Skeletal muscle tissue (tissue), 4 donors: Measurements from ENCODE around the gene ENTHD1. TPM values are rescaled to one million over a fixed set of nuclear protein-coding genes. Genes with fewer than 3 reads are reported as not detected.
"Not testable (repeated sequence)": the region's sequence is repeated elsewhere in the genome, so short reads cannot be mapped to it uniquely, and the experiment has no call there.

ENCODE experiments used
- H3K27ac ChIP-seq: one replicate; pipeline ENCODE4 v1.7.0; 2013; ENCODE audit warnings: mild to moderate bottlenecking, low read depth, low read length, inconsistent platforms
- H3K27me3 ChIP-seq, 3 donors: one replicate each; pipeline ENCODE4 v1.7.0; 2013; ENCODE audit warnings: low read length in 3 of 3; ENCODE audit not compliant: control insufficient read depth in 3 of 3, insufficient read depth in 3 of 3
- H3K36me3 ChIP-seq, 3 donors: one replicate each; pipeline ENCODE4 v1.7.0; 2013; ENCODE audit warnings: low read length in 3 of 3; ENCODE audit not compliant: control insufficient read depth in 3 of 3, insufficient read depth in 3 of 3
- H3K4me1 ChIP-seq, 3 donors: one replicate each; pipeline ENCODE4 v1.7.0; 2013; ENCODE audit warnings: low read length in 3 of 3, mild to moderate bottlenecking in 3 of 3; ENCODE audit not compliant: control insufficient read depth in 3 of 3, insufficient read depth in 3 of 3
- H3K4me3 ChIP-seq, 3 donors: one replicate each; pipeline ENCODE4 v1.7.0; 2013; ENCODE audit warnings: low read length in 3 of 3
- H3K9ac ChIP-seq, 3 donors: one replicate each; pipeline ENCODE4 v1.7.0; 2013; ENCODE audit warnings: low read length in 3 of 3, mild to moderate bottlenecking in 3 of 3, moderate library complexity in 2 of 3, low read depth in 1 of 3
- H3K9me3 ChIP-seq, 3 donors: one replicate each; pipeline ENCODE4 v1.7.0; 2013; ENCODE audit warnings: low read length in 3 of 3; ENCODE audit not compliant: control insufficient read depth in 3 of 3
- total RNA-seq: library from RNA; depleted of rRNA; stranded (reverse); fragments of >200 nt; gene quantifications from one replicate; pipeline ENCODE4 v1.2.3, GENCODE V29; 2014
- donor health status: Osteomylitis.

The ENTHD1 gene
- total RNA-seq, 1 donor from 2014 or later, result not detected

DNA sequence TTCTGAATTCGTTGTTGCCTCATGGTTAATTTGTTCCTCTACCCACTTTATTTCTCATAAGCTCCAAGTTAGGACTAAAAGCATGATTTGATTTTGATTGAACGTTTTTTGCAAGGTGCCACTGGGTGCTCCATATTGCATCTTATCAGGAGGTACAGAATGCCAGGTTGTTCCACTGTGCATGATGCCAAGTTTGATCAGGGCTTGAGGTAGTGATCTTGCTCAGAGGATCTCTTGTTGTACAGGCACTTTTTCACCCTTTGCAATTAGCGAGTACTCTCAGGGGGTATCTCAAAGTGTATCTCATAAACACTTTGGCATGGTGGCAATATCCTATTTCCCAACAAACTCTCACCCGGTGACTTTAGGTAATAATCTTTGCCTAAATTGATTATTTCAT, 11.3 kb upstream of the ENTHD1 start:
- Histone ChIP-seq H3K9ac (no peak overlapping the region), H3K27me3 (peaks cover 5 to 12% (median 7%) of the 10 kb centered on the region in 3 donors), H3K36me3 (no peaks in the 10 kb centered on the region), H3K4me3 (no peak overlapping the region), H3K9me3 (no peaks in the 10 kb centered on the region), H3K4me1 (no peaks in the 10 kb centered on the region), H3K27ac (no peak overlapping the region)

DNA sequence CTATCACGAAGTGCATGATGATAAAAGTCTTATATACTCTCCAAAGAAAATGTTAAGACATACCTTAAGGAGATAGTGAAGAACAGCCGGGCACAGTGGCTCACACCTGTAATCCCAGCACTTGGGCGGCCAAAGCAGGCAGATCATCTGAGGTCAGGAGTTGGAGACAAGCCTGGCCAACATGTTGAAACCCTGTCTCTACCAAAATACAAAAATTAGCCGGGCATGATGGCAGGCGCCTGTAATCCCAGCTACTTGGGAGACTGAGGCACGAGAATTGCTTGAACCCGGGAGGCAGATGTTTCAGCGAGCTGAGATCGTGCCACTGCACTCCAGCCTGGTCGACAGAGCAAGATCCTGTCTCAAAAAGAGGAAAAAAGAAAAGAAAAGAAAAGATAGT, 10.5 kb upstream of the ENTHD1 start:
- H3K27me3 ChIP-seq, H3K4me1 ChIP-seq, H3K27ac ChIP-seq, H3K9ac ChIP-seq, H3K4me3 ChIP-seq, H3K9me3 ChIP-seq, H3K36me3 ChIP-seq: not testable (repeated sequence)

DNA sequence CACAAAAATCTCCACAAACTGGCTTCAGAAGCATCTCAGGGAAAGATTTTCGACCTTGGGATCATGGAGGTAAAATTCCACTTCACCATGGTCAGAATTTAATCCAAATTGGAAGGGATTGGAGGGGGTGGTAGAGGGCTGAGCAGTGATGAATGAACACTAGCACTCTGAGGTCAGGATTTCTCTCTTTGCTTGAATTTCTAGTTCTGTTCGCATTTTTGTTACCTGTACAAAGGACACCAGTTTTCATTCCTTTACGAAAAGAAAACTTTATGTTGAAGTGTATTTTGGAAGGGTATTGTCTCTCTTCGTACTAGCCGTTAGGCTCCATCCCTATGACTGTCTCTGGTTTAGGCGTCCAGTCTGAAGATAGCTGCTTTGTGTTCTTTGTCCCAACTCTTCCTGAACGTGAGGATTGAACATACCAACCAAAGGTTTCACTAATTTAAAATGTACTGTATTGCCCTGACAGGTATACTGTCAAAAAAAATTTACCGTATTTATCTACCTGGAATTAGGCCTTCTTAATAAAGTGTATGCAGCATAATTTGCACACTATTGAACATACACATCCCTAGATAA, 8.1 kb upstream of the ENTHD1 start:
- Histone ChIP-seq H3K4me3 (no peak overlapping the region), H3K4me1 (no peaks in the 10 kb centered on the region)

DNA sequence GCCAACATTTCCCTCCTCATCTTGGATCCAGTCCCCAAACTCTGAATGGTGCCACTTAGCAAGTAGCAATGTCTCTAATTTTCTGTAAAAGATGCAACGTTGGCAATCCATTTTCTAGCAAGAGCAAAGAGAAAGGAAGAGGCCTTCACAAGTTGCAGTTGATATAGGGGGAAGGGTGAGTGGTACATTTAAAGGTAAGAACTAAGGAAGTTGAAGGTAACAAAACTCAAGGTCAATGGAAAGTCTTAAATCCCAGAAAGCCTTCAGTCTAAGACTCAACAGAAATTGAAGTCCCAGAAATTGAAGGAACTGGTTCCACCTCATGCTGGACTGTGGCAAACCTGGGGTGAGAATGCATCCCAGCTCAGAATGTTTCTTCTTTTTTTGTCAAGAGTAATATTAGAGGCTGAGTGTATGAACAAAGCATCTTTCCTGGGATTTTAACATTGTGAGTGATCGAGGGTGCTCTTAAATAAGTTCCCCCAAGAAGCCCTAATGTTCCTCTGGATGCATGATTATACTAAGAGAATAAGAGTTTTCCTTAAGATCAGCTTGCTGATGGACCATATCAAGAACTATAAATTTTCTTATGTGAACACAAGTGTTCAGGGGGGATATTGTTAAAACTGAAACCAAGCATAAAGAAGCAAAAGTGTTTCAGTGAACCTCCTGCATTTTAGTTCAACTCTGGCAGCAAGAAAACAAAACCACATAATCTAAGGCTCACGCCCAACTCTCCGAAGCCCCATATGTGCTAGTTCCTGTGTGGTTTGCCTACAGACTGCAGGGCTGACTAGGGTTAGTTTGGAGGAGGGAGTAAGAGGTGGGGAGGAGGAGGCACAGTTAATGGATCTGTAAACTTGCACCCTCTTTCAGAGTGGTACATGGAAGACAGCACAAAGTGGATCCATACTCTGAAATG, 7.0 kb upstream of the ENTHD1 start, which contains the start of gene GRAP2:
Gene GRAP2 (plus strand): TSS at position 779 of the 922 bp plus-strand sequence. CDS start 46,023 bp downstream, outside the sequence.
- H3K27me3 ChIP-seq, result peaks cover 0 to 2% (median 0%) of the 10 kb centered on the region in 3 donors
- H3K4me3 ChIP-seq, result no peak within 1 kb of the TSS
- H3K9me3 ChIP-seq, result no peaks in the 10 kb centered on the region
- H3K4me1 ChIP-seq, result no peaks in the 10 kb centered on the region
- H3K9ac ChIP-seq, result no peak within 1 kb of the TSS
- no peaks in the 10 kb centered on the region for H3K36me3 ChIP-seq
- no peak within 1 kb of the TSS for H3K27ac ChIP-seq

More for the DNA sequence above, 8.1 kb upstream of the ENTHD1 start:
- no peaks in the 10 kb centered on the region for H3K36me3 ChIP-seq
- H3K9ac ChIP-seq, result no peak overlapping the region
- no peak overlapping the region for H3K27ac ChIP-seq
- peaks cover 0 to 5% (median 0%) of the 10 kb centered on the region in 3 donors for H3K27me3 ChIP-seq
- H3K9me3 ChIP-seq, result no peaks in the 10 kb centered on the region

DNA sequence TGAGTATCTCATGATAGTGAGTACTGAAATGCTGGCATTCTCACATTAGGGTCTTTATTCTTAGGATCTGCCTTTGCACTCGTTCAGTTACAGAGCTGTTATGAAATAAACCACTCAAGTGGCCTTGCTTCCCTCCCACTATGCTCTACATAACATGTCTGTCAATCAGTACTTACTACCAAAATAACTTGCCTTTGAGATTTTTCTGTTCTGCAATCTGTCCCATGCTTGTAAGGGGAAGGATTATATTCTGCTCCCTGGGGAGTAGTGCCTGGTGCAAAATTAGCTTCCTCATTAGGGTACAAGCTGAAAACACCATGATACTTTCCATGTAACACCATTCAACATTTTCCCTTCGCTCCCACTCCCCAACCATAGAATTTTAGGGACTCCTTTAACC, 5.4 kb upstream of the ENTHD1 start:
- H3K27me3 ChIP-seq, result peaks cover 0 to 2% (median 0%) of the 10 kb centered on the region in 3 donors
- no peak overlapping the region for H3K9ac ChIP-seq
- H3K4me1 ChIP-seq, result no peaks in the 10 kb centered on the region
- no peak overlapping the region for H3K27ac ChIP-seq
- no peaks in the 10 kb centered on the region for H3K36me3 ChIP-seq
- no peak overlapping the region for H3K4me3 ChIP-seq
- no peaks in the 10 kb centered on the region for H3K9me3 ChIP-seq

DNA sequence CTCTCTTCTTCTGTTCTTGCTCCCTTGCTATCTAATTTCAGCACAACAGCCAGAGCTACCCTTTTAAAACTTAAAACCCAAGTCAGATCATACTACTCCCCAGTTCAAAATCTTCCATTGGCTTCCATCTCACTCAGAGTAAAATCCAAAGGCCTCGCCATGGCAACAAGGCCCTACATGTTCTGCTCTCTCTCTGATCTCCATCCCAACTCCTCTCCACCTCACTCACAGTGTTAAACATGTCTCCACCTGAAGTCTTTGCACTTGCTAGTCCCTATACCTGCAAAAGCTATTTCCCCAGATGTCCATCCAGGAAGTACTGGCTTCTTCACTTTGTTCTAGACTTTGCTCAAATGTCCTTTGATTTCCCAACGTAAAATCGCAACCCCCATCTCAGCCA, 4.3 kb upstream of the ENTHD1 start:
- no peak overlapping the region for H3K27ac ChIP-seq
- no peaks in the 10 kb centered on the region for H3K36me3 ChIP-seq
- H3K9ac ChIP-seq, result no peak overlapping the region
- H3K27me3 ChIP-seq, result peaks cover 0 to 4% (median 2%) of the 10 kb centered on the region in 3 donors
- H3K4me1 ChIP-seq, result no peaks in the 10 kb centered on the region
- no peak overlapping the region for H3K4me3 ChIP-seq
- H3K9me3 ChIP-seq, result no peaks in the 10 kb centered on the region

DNA sequence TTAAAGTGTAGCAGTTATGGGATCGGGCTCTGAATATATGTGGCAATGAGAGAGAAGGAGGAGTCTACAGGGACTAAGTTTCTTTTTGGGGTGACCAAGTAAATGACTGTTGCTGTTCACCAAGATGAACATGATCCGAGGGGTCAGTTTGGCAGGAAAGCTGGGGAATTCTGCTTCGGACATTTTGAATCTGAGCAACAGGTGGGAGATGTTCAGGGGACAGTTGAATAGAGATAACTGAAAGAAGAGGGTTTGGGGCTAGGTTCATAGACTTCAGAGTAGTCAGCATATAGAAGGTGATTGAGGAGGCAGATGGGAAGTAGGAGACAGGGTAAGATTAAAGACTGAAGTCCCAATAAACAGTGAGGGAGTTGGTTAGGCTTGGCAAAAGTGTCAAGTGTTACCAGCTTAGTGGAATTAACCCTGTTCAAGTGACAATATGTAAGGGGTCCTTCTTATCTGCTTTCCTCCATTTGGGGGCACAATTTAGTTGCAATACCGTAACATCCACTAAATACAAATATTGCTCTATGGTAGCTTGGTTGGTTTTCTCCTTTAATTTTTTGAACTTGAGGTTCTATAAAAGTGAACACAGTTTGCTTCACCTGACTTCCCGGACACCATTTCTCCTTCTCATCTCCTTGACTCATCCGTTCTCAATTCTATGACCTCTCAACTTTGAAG, 2.9 kb upstream of the ENTHD1 start:
- no peak overlapping the region for H3K9ac ChIP-seq
- peaks cover 0 to 4% (median 2%) of the 10 kb centered on the region in 3 donors for H3K27me3 ChIP-seq
- no peaks in the 10 kb centered on the region for H3K4me1 ChIP-seq
- H3K4me3 ChIP-seq, result no peak overlapping the region
- H3K9me3 ChIP-seq, result no peaks in the 10 kb centered on the region
- H3K27ac ChIP-seq, result no peak overlapping the region
- H3K36me3 ChIP-seq, result no peaks in the 10 kb centered on the region

DNA sequence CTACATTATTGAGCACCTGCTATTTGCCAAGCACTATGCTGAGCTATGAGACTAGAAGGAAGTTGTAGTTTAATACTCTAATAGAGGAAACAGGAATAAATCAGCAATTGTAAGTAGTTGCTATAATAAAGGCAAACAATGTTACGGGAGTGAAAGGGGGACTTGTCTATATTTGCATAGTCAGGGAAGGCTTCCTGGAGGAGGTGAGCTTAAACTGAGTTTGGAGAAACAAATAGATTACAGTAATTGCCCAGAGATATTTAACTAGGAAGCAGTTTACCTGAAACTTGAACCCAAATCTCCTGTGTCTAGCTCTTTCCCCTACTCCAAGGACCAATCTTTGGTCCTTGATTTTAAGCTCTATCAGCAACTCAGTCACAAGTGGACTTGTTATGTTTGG, 2.1 kb upstream of the ENTHD1 start:
- Histone ChIP-seq H3K27me3 (peaks cover 0 to 4% (median 2%) of the 10 kb centered on the region in 3 donors), H3K9ac (no peak overlapping the region), H3K4me3 (no peak overlapping the region), H3K4me1 (no peaks in the 10 kb centered on the region), H3K27ac (no peak overlapping the region), H3K36me3 (no peaks in the 10 kb centered on the region), H3K9me3 (no peaks in the 10 kb centered on the region)

DNA sequence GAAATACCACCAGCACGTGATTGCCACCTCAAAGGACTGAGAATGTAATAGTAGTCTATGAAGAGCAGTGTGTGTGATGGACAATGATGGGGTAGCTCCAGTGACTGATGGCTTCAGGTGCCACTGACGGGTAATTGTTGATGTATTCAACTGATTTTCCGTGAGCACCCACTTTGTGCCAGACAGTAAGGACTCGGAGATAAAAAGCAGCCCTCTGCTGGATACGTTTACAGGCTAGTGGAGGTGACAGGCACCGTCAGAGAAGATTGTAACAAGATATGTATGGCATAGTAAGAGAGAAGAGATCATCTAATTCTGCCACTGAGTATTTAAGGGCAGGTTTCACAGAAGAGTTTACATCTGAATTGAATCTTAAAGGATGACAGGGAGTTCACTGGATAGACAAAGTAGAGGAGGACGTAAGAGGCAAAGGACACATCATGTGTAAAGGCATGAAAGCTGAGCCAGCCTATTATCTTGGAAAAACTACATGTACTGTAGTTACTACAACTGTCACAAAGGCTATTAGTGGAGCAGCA, 1.1 kb upstream of the ENTHD1 start:
- peaks cover 0 to 4% (median 0%) of the 10 kb centered on the region in 3 donors for H3K27me3 ChIP-seq
- H3K4me1 ChIP-seq, result no peaks in the 10 kb centered on the region
- no peak overlapping the region for H3K4me3 ChIP-seq
- no peak overlapping the region for H3K27ac ChIP-seq
- H3K36me3 ChIP-seq, result no peaks in the 10 kb centered on the region
- no peak overlapping the region for H3K9ac ChIP-seq
- no peaks in the 10 kb centered on the region for H3K9me3 ChIP-seq
